ENCODE results near the gene FCHSD2. TPM values are rescaled to one million over a fixed set of nuclear protein-coding genes. Genes with fewer than 3 reads are reported as not detected.

The FCHSD2 gene
- total RNA-seq, 1 experiment from 2014 or later = 22.6 TPM

GRCh38 chr11:73055002-73055401 is 87.1 kb downstream of the FCHSD2 start:
- Histone ChIP-seq H3K4me1 (replicated peaks; ENCODE audit: insufficient read depth) (no peaks in the 10 kb centered on the region), H3K79me2 (ENCODE audit: low read depth) (no peaks in the 10 kb centered on the region), H3F3A (ENCODE audit: insufficient read depth, low read depth) (no peaks in the 10 kb centered on the region), H2AFZ (no peak overlapping the region), H3K9me2 (ENCODE audit: insufficient read depth) (no peaks in the 10 kb centered on the region), H3K4me3 (no peak overlapping the region), H3K4me2 (no peak overlapping the region), H3K27ac (no peak overlapping the region), H4K20me1 (ENCODE audit: insufficient read depth) (no peaks in the 10 kb centered on the region), H3K27me3 (ENCODE audit: insufficient read depth, low read depth) (no peaks in the 10 kb centered on the region), H3K36me3 (ENCODE audit: low read depth) (no peaks in the 10 kb centered on the region), H3K9me3 (ENCODE audit: insufficient read depth, low read depth) (no peaks in the 10 kb centered on the region)
- ChIA-PET CTCF (no interaction called here), POLR2A (ENCODE audit: unreplicated experiment) (no interaction called here)
- BruUV-seq (replicated peaks) = no TSS peak
- DNase-seq = no peak
- intact Hi-C loops (cut with micrococcal nuclease; ENCODE audit: unreplicated experiment) = no loop called here
- TF ChIP-seq EZH2 (IDR thresholded peaks at IDR 0.05; ENCODE audit: low read depth) (no peak), CTCF (conservative IDR thresholded peaks at IDR 0.05) (no peak)

- H3K27me3 ChIP-seq (ENCODE audit: insufficient read depth, low read depth) = no peaks in the 10 kb centered on the region
- no peak overlapping the region for H3K27ac ChIP-seq
- TF ChIP-seq CTCF (conservative IDR thresholded peaks at IDR 0.05) (no peak), EZH2 (IDR thresholded peaks at IDR 0.05; ENCODE audit: low read depth) (no peak)
- H4K20me1 ChIP-seq (ENCODE audit: insufficient read depth) = no peaks in the 10 kb centered on the region
- no peaks in the 10 kb centered on the region for H3K36me3 ChIP-seq (ENCODE audit: low read depth)
- no peaks in the 10 kb centered on the region for H3K79me2 ChIP-seq (ENCODE audit: low read depth)
- no peak for DNase-seq
- intact Hi-C loops (cut with micrococcal nuclease; ENCODE audit: unreplicated experiment) = no loop called here
- ChIA-PET CTCF (no interaction called here), POLR2A (ENCODE audit: unreplicated experiment) (no interaction called here)
- no TSS peak for BruUV-seq (replicated peaks)
- no peaks in the 10 kb centered on the region for H3K9me3 ChIP-seq (ENCODE audit: insufficient read depth, low read depth)
- H3K4me3 ChIP-seq = no peak overlapping the region
- no peaks in the 10 kb centered on the region for H3K4me1 ChIP-seq (replicated peaks; ENCODE audit: insufficient read depth)
- H2AFZ ChIP-seq = no peak overlapping the region
- H3K4me2 ChIP-seq = no peak overlapping the region
- H3K9me2 ChIP-seq (ENCODE audit: insufficient read depth) = no peaks in the 10 kb centered on the region
- no peaks in the 10 kb centered on the region for H3F3A ChIP-seq (ENCODE audit: insufficient read depth, low read depth)
These were observed 88.2 kb downstream of the FCHSD2 start for GRCh38 chr11:73053964-73054363.

GRCh38 chr11:73048446-73048845 is 93.7 kb downstream of the FCHSD2 start:
- no peak for DNase-seq
- Histone ChIP-seq H3K79me2 (ENCODE audit: low read depth) (no peaks in the 10 kb centered on the region), H3K4me1 (replicated peaks; ENCODE audit: insufficient read depth) (no peaks in the 10 kb centered on the region), H3K36me3 (ENCODE audit: low read depth) (no peaks in the 10 kb centered on the region), H3K4me3 (no peak overlapping the region), H3K27me3 (ENCODE audit: insufficient read depth, low read depth) (no peaks in the 10 kb centered on the region), H3F3A (ENCODE audit: insufficient read depth, low read depth) (no peaks in the 10 kb centered on the region), H3K4me2 (no peak overlapping the region), H4K20me1 (ENCODE audit: insufficient read depth) (no peaks in the 10 kb centered on the region), H3K9me2 (ENCODE audit: insufficient read depth) (no peaks in the 10 kb centered on the region), H3K27ac (no peak overlapping the region), H3K9me3 (ENCODE audit: insufficient read depth, low read depth) (no peaks in the 10 kb centered on the region), H2AFZ (no peak overlapping the region)
- no TSS peak for BruUV-seq (replicated peaks)
- ChIA-PET CTCF (no interaction called here), POLR2A (ENCODE audit: unreplicated experiment) (no interaction called here)
- intact Hi-C loops (cut with micrococcal nuclease; ENCODE audit: unreplicated experiment) = no loop called here
- no peak for TF ChIP-seq EZH2 (IDR thresholded peaks at IDR 0.05; ENCODE audit: low read depth)
- no peak for TF ChIP-seq CTCF (conservative IDR thresholded peaks at IDR 0.05)

All from PC-9 (cell line).